HG03159 (cell line): ENCODE data around the gene ZHX3.
"Not testable (repeated sequence)": the region's sequence is repeated elsewhere in the genome, so short reads cannot be mapped to it uniquely, and the experiment has no call there.

Experiments
- ATAC-seq: cut with Tn5 transposase; IDR thresholded peaks from one replicate; pipeline ENCODE4 v1.9.1; 2021; ENCODE audit warnings: mild to moderate bottlenecking, moderate library complexity; ENCODE audit not compliant: unreplicated experiment

Gene ZHX3

GRCh38 chr20:41137614-41138474 is 179.7 kb downstream of the ZHX3 start:
- peak; percentile 23 for ATAC-seq

GRCh38 chr20:41136680-41137613 is 180.6 kb downstream of the ZHX3 start, which contains the start of gene PLCG1:
TSS of gene PLCG1 (plus strand) at chr20:41137543. CDS start at chr20:41137642, 99 bp downstream.
- ATAC-seq = peak; percentile 59

- ATAC-seq = peak; percentile 0
Observed at GRCh38 chr20:41135888-41136679, 181.4 kb downstream of the ZHX3 start.

- no peak for ATAC-seq
Observed at GRCh38 chr20:41135187-41135887, 182.2 kb downstream of the ZHX3 start.

- ATAC-seq = no peak
Observed at GRCh38 chr20:41134362-41135186, 183.0 kb downstream of the ZHX3 start.

GRCh38 chr20:41133709-41134361 is 183.7 kb downstream of the ZHX3 start:
- ATAC-seq = no peak

GRCh38 chr20:41132388-41132775 is 185.1 kb downstream of the ZHX3 start:
- ATAC-seq = not testable (repeated sequence)

- no peak for ATAC-seq
Observed at GRCh38 chr20:41131594-41132387, 185.7 kb downstream of the ZHX3 start.
